ENCODE results near the gene HIPK4. TPM values are rescaled to one million over a fixed set of nuclear protein-coding genes. Genes with fewer than 3 reads are reported as not detected.

The HIPK4 gene
- total and polyA plus RNA-seq, 9 of the 15 experiments (the other 6 are each of a cell fraction or from before 2014, with no cell fraction given): 0.06 to 0.09 TPM; not detected in 7

- TF ChIP-seq TBL1XR1 (IDR thresholded peaks at IDR 0.05; ENCODE audit: low read length in 2 of 2): 0 out of 4 replicates have a peak, but pooled peaks of 1 of the 2 experiments have one; percentile 56
- no peak for TF ChIP-seq ZNF146 (CRISPR knock-in tag; IDR thresholded peaks at IDR 0.05; ENCODE audit: unreplicated experiment)
- no peak for TF ChIP-seq CHD4 (IDR thresholded peaks at IDR 0.05; ENCODE audit: insufficient read depth, insufficient replicate concordance, low read depth, low read length, poor library complexity, severe bottlenecking)
- TF ChIP-seq BCOR (IDR thresholded peaks at IDR 0.05): peak; percentile 48; the same call in 1 of the 2 replicates
- TF ChIP-seq CREB5 (CRISPR knock-in tag; IDR thresholded peaks at IDR 0.05): no peak
- no peak for TF ChIP-seq MXD1 (CRISPR knock-in tag; IDR thresholded peaks at IDR 0.05; ENCODE audit: borderline replicate concordance, poor library complexity, severe bottlenecking)
- TF ChIP-seq ZFP1 (CRISPR knock-in tag; IDR thresholded peaks at IDR 0.05): no peak
- TF ChIP-seq CXXC5 (CRISPR knock-in tag; IDR thresholded peaks at IDR 0.05): no peak
- 0 out of 2 replicates have a peak, but pooled peaks have one; percentile 44 for TF ChIP-seq NBN (IDR thresholded peaks at IDR 0.05; ENCODE audit: low read depth)
- TF ChIP-seq FOXJ2 (tag; IDR thresholded peaks at IDR 0.05): 0 out of 2 replicates have a peak, but pooled peaks have one; percentile 48
- no peak for TF ChIP-seq ZKSCAN1 (IDR thresholded peaks at IDR 0.05; ENCODE audit: low read depth, low read length)
- TF ChIP-seq ZNF282 (CRISPR knock-in tag; IDR thresholded peaks at IDR 0.05): no peak
- TF ChIP-seq RUNX1 (IDR thresholded peaks at IDR 0.05; ENCODE audit: low read depth): no peak
- no peak for TF ChIP-seq CHD2 (IDR thresholded peaks at IDR 0.05; ENCODE audit: low read depth, low read length)
- TF ChIP-seq ZNF77 (CRISPR knock-in tag; IDR thresholded peaks at IDR 0.05): no peak
- no peak for TF ChIP-seq SIRT6 (IDR thresholded peaks at IDR 0.05; ENCODE audit: low read depth, low read length)
- TF ChIP-seq ZBTB8A (IDR thresholded peaks at IDR 0.05; ENCODE audit: partially characterized antibody): no peak
- TF ChIP-seq CBFA2T2 (conservative IDR thresholded peaks at IDR 0.05): no peak
- no peak for TF ChIP-seq MCM3 (IDR thresholded peaks at IDR 0.05)
- no peak for TF ChIP-seq NUFIP1 (IDR thresholded peaks at IDR 0.05; ENCODE audit: partially characterized antibody)
- TF ChIP-seq DMBX1 (CRISPR knock-in tag; IDR thresholded peaks at IDR 0.05; ENCODE audit: borderline replicate concordance): no peak
- TF ChIP-seq LCOR (CRISPR knock-in tag; IDR thresholded peaks at IDR 0.05): no peak
- no peak for TF ChIP-seq ZKSCAN3 (CRISPR knock-in tag; IDR thresholded peaks at IDR 0.05)
- no peak for TF ChIP-seq PHB (CRISPR knock-in tag; IDR thresholded peaks at IDR 0.05)
- TF ChIP-seq NFIC (IDR thresholded peaks at IDR 0.05): no peak
- peak; percentile 79; the same call in 1 of the 2 replicates for TF ChIP-seq DPF2 (IDR thresholded peaks at IDR 0.05)
- no peak for TF ChIP-seq SNRNP70 (optimal IDR thresholded peaks at IDR 0.05; ENCODE audit: low read depth, low read length)
- TF ChIP-seq PPARD (CRISPR knock-in tag; IDR thresholded peaks at IDR 0.05): no peak
- no peak for TF ChIP-seq HDAC6 (IDR thresholded peaks at IDR 0.05; ENCODE audit: low read depth, low read length)
- TF ChIP-seq MNT (conservative IDR thresholded peaks at IDR 0.05): no peak
- TF ChIP-seq ZNF644 (tag; IDR thresholded peaks at IDR 0.05; ENCODE audit: low read depth): no peak
These were observed 26.9 kb downstream of the HIPK4 start (continued) for GRCh38 chr19:40363069-40363468.

All from K562 (cell line).